Erythroblast (primary cell): ENCODE results near the gene UNC5A.

Source experiments
- GATA1 ChIP-seq: IDR thresholded peaks from 2 replicates; pipeline ENCODE4 v1.6.1; 2011; ENCODE audit warnings: low read depth, mild to moderate bottlenecking, control low read depth, low read length, moderate library complexity
- POLR2A ChIP-seq: IDR thresholded peaks from 2 replicates; pipeline ENCODE4 v1.6.1; 2011; ENCODE audit warnings: mild to moderate bottlenecking, low read length

DNA sequence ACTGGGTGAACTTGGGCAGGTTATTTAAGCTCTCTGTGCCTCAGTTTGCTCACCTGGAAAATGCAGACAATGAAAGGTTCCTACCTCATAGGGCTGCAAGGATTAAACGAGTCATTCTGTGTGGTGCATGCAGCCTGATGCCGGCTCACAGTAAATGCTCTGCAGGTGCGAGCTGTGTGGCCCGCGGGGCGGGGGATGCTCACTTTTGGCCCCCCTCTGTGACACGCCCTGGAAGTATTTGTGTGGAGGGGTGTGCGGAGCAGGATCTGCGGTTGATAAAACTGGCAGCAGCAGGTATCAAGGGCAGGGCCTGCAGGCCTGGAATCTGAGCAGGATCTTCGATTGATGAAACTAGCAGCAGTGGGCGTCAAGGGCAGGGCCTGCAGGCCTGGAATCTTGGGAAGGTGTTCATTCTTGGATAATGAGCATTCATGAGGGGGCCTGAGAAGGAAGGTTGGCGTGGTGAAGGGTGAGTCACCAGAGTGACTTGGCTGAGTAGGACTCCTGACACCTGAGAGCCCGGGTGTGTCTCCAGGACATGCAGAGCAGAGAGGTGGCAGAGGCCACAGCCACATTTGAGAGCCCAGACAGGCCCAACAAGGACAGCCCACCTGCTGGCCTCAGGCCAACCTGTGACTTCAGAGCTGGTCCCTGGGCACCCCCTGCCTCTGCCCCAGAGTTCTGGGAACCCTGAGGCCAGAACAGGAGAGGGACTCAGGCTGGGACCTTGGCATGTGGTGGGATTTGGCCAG is 11.9 kb downstream of the UNC5A start:
- no peak for TF ChIP-seq POLR2A
- no peak for TF ChIP-seq GATA1
